IMR-90 (cell line): ENCODE measurements around the gene CASP7. TPM values are rescaled to one million over a fixed set of nuclear protein-coding genes. Genes with fewer than 3 reads are reported as not detected.

Source experiments
- ATAC-seq: fragments of 200-7000 bp; cut with Tn5 transposase; 2 replicates; pipeline ENCODE4 v1.9.1; 2020; ENCODE audit warnings: low read depth, mild to moderate bottlenecking, moderate library complexity
- BruUV-seq: library from RNA; stranded (reverse); fragments of 400-500 nt; replicated peaks from 2 replicates; lab custom pipeline; 2021; lab: Mats Ljungman, UMichigan
- CTCF ChIA-PET: fragments of 300-600 bp; formaldehyde crosslinking; extraction: SDS; loops from one replicate; lab custom pipeline; 2021; ENCODE audit warnings: antibody characterized with exemption; lab: Yijun Ruan, JAX
- POLR2A ChIA-PET: fragments of 300-600 bp; sonication (Branson Sonifier 250); formaldehyde crosslinking; loops from one replicate; lab custom pipeline; 2022; ENCODE audit warnings: antibody characterized with exemption; ENCODE audit not compliant: unreplicated experiment; lab: Charles Lee
- DNase-seq: peaks from one replicate; pipeline ENCODE4 v3.0.0; 2013
- H2AFZ ChIP-seq: replicated peaks from 2 replicates; pipeline ENCODE3; 2013; ENCODE audit warnings: low read length, mild to moderate bottlenecking; ENCODE audit not compliant: poor library complexity
- H2AK5ac ChIP-seq: 2 replicates; pipeline ENCODE4 v1.6.1; 2013; ENCODE audit warnings: low read depth, low read length, inconsistent platforms
- H2AK9ac ChIP-seq: replicated peaks from 2 replicates; pipeline ENCODE3; 2013; ENCODE audit warnings: mild to moderate bottlenecking, low read depth, low read length, moderate library complexity; ENCODE audit not compliant: poor library complexity
- H2BK120ac ChIP-seq: 2 replicates; pipeline ENCODE4 v1.6.1; 2013; ENCODE audit warnings: low read depth, low read length, inconsistent platforms
- H2BK15ac ChIP-seq: 3 replicates; pipeline ENCODE4 v1.6.1; 2013; ENCODE audit warnings: low read depth, low read length, inconsistent platforms
- H2BK20ac ChIP-seq: 2 replicates; pipeline ENCODE4 v1.6.1; 2013; ENCODE audit warnings: low read depth, mild to moderate bottlenecking, inconsistent platforms, low read length, moderate library complexity
- H2BK5ac ChIP-seq: 2 replicates; pipeline ENCODE4 v1.6.1; 2013; ENCODE audit warnings: mild to moderate bottlenecking, low read depth, low read length, inconsistent platforms; ENCODE audit not compliant: poor library complexity, severe bottlenecking
- H3K14ac ChIP-seq: replicated peaks from 2 replicates; pipeline ENCODE4 v1.6.1; 2013; ENCODE audit warnings: low read depth, low read length, inconsistent platforms
- H3K18ac ChIP-seq: 2 replicates; pipeline ENCODE4 v1.6.1; 2013; ENCODE audit warnings: low read depth, low read length, control low read depth
- H3K23ac ChIP-seq: 2 replicates; pipeline ENCODE4 v1.6.1; 2013; ENCODE audit warnings: low read depth, low read length, inconsistent platforms
- H3K27ac ChIP-seq: 2 replicates; pipeline ENCODE4 v1.5.1; 2013; ENCODE audit warnings: mild to moderate bottlenecking, control low read depth, low read length; ENCODE audit not compliant: insufficient read depth
- H3K27me3 ChIP-seq: 2 replicates; pipeline ENCODE4 v1.6.1; 2013; ENCODE audit warnings: low read length; ENCODE audit not compliant: control insufficient read depth, insufficient read depth
- H3K36me3 ChIP-seq: 2 replicates; pipeline ENCODE4 v1.6.1; 2013; ENCODE audit warnings: low read length, mixed read lengths; ENCODE audit not compliant: control insufficient read depth, insufficient read depth
- H3K4ac ChIP-seq: 2 replicates; pipeline ENCODE4 v1.6.1; 2013; ENCODE audit warnings: low read depth, low read length, inconsistent platforms
- H3K4me1 ChIP-seq: 2 replicates; pipeline ENCODE4 v1.6.1; 2013; ENCODE audit warnings: low read length, mixed read lengths; ENCODE audit not compliant: control insufficient read depth, insufficient read depth
- H3K4me2 ChIP-seq: 2 replicates; pipeline ENCODE4 v1.6.1; 2013; ENCODE audit warnings: low read depth, mild to moderate bottlenecking, control low read depth, low read length, moderate library complexity
- H3K4me3 ChIP-seq: 2 replicates; pipeline ENCODE4 v1.5.1; 2013; ENCODE audit warnings: low read depth, mild to moderate bottlenecking, control low read depth, low read length, moderate library complexity; ENCODE audit not compliant: insufficient read depth
- H3K56ac ChIP-seq: 2 replicates; pipeline ENCODE4 v1.6.1; 2013; ENCODE audit warnings: low read length, inconsistent platforms; ENCODE audit not compliant: insufficient read depth; ENCODE audit errors: extremely low read depth
- H3K79me1 ChIP-seq, 2 experiments: 2 replicates each; pipeline ENCODE4 v1.6.1; 2013; ENCODE audit warnings: low read length in 2 of 2, inconsistent platforms in 1 of 2, low read depth in 1 of 2
- H3K9ac ChIP-seq: 2 replicates; pipeline ENCODE4 v1.6.1; 2013; ENCODE audit warnings: low read depth, low read length, control low read depth
- H3K9me1 ChIP-seq: 2 replicates; pipeline ENCODE4 v1.6.1; 2013; ENCODE audit warnings: low read length, inconsistent platforms; ENCODE audit not compliant: insufficient read depth
- H3K9me3 ChIP-seq: 2 replicates; pipeline ENCODE4 v1.6.1; 2013; ENCODE audit warnings: low read length; ENCODE audit not compliant: control insufficient read depth, insufficient read depth
- H4K20me1 ChIP-seq: 2 replicates; pipeline ENCODE4 v1.6.1; 2013; ENCODE audit warnings: low read length, inconsistent platforms; ENCODE audit not compliant: insufficient read depth
- H4K5ac ChIP-seq: 2 replicates; pipeline ENCODE4 v1.6.1; 2013; ENCODE audit warnings: mild to moderate bottlenecking, low read depth, low read length, control low read depth
- H4K8ac ChIP-seq, 2 experiments: 2 replicates each; pipeline ENCODE4 v1.6.1; 2013; ENCODE audit warnings: low read depth in 2 of 2, low read length in 2 of 2, control low read depth in 1 of 2, inconsistent platforms in 1 of 2
- H4K91ac ChIP-seq: 2 replicates; pipeline ENCODE4 v1.6.1; 2013; ENCODE audit warnings: low read depth, low read length, inconsistent platforms; ENCODE audit not compliant: insufficient read depth
- CTCF ChIP-seq: conservative IDR thresholded peaks from 2 replicates; pipeline ENCODE4 v1.5.1; 2012; ENCODE audit warnings: mild to moderate bottlenecking, low read depth, low read length, improper control_type of control experiment
- FOS ChIP-seq: fragments of 150-350 bp; IDR thresholded peaks from 2 replicates; pipeline ENCODE4 v1.6.1; 2016; ENCODE audit warnings: low read depth, low read length
- MAFK ChIP-seq: IDR thresholded peaks from 2 replicates; pipeline ENCODE4 v1.6.1; 2012; ENCODE audit warnings: low read depth, low read length, improper control_type of control experiment
- MAZ ChIP-seq: IDR thresholded peaks from 2 replicates; pipeline ENCODE4 v1.6.1; 2012; ENCODE audit warnings: low read depth, mild to moderate bottlenecking, low read length, improper control_type of control experiment, moderate library complexity, borderline replicate concordance
- MXI1 ChIP-seq: IDR thresholded peaks from 2 replicates; pipeline ENCODE4 v1.6.1; 2012; ENCODE audit warnings: low read depth, mild to moderate bottlenecking, low read length, moderate library complexity, borderline replicate concordance
- POLR2A ChIP-seq: IDR thresholded peaks from 2 replicates; pipeline ENCODE4 v1.6.1; 2012; ENCODE audit warnings: mild to moderate bottlenecking, low read depth, low read length
- RAD21 ChIP-seq: IDR thresholded peaks from 2 replicates; pipeline ENCODE4 v1.6.1; 2012; ENCODE audit warnings: low read length, improper control_type of control experiment
- RCOR1 ChIP-seq: IDR thresholded peaks from 2 replicates; pipeline ENCODE4 v1.6.1; 2012; ENCODE audit warnings: mild to moderate bottlenecking, low read length, improper control_type of control experiment; ENCODE audit not compliant: insufficient replicate concordance
- RFX5 ChIP-seq: IDR thresholded peaks from 2 replicates; pipeline ENCODE4 v1.8.0; 2012; ENCODE audit warnings: low read depth, mild to moderate bottlenecking, low read length, moderate library complexity
- SMC3 ChIP-seq: fragments of 150-350 bp; IDR thresholded peaks from 2 replicates; pipeline ENCODE4 v1.6.1; 2016; ENCODE audit warnings: low read depth, mild to moderate bottlenecking, antibody characterized with exemption, low read length, moderate library complexity
- USF2 ChIP-seq: fragments of 150-350 bp; IDR thresholded peaks from 2 replicates; pipeline ENCODE4 v1.6.1; 2017; ENCODE audit warnings: mild to moderate bottlenecking, antibody characterized with exemption, low read length, low read depth
- WGBS, 2 experiments: methylation state at CpG; one replicate each; pipeline versions ENCODE4 v1.1.5 to v1.1.7; 2013; ENCODE audit warnings: missing lambda C conversion rate in 2 of 2; ENCODE audit not compliant: insufficient read length in 1 of 2; ENCODE audit errors: extremely low coverage in 2 of 2; 5-methylcytosine and 5-hydroxymethylcytosine counted together
- dilution Hi-C: fragments of 300-500 bp; cut with HindIII; formaldehyde crosslinking; loops from one replicate; pipeline ENCODE4 v1.14.3; 2018; ENCODE audit warnings: low sequenced_read_pairs; ENCODE audit not compliant: unreplicated experiment
- in situ Hi-C: fragments of 300-500 bp; cut with MboI; formaldehyde crosslinking; loops from 3 replicates; pipeline ENCODE4 v1.14.3; 2019; ENCODE audit warnings: low sequenced_read_pairs, inconsistent platforms, mixed read lengths
- intact Hi-C: fragments of 100-400 bp; cut with micrococcal nuclease; formaldehyde crosslinking; loops from 2 replicates; pipeline ENCODE4 v1.10.0; 2022
- polyA plus RNA-seq, 3 experiments: library from polyadenylated mRNA; depleted of rRNA; stranded (reverse); fragments of >200 nt; gene quantifications; 2 replicates each; pipeline ENCODE4 v1.2.3, GENCODE V29; 2012; ENCODE audit warnings: low replicate concordance in 1 of 3
- total RNA-seq: library from RNA; depleted of rRNA; stranded (reverse); fragments of >200 nt; gene quantifications from 2 replicates; pipeline ENCODE4 v1.2.3, GENCODE V29; 2012

The CASP7 gene
- total and polyA plus RNA-seq, 2 of the 4 experiments (the other 2 are of a cell fraction), result 15.1 to 16.7 TPM

GRCh38 chr10:113770346-113770745 lies 90.6 kb downstream of the CASP7 start:
- in situ Hi-C loops, result no loop called here
- H3K4me3 ChIP-seq, result no peak overlapping the region
- no peak overlapping the region for H2BK15ac ChIP-seq
- no peak overlapping the region for H3K27ac ChIP-seq
- no CpG with 5 or more reads among the region's 4 CpGs for WGBS, 2 experiments
- H2BK120ac ChIP-seq, result no peak overlapping the region
- ATAC-seq (no peak), DNase-seq (no peak)
- H3K9me3 ChIP-seq, result no peaks in the 10 kb centered on the region
- no peak overlapping the region for H2AFZ ChIP-seq
- dilution Hi-C loops, result no loop called here
- ChIA-PET CTCF (no interaction called here), POLR2A (no interaction called here)
- H2AK5ac ChIP-seq, result no peak overlapping the region
- no peak overlapping the region for H3K23ac ChIP-seq
- H2BK20ac ChIP-seq, result no peak overlapping the region
- no peak overlapping the region for H3K9ac ChIP-seq
- BruUV-seq, result no TSS peak
- H2BK5ac ChIP-seq, result no peak overlapping the region
- H4K91ac ChIP-seq, result no peak overlapping the region
- H4K8ac ChIP-seq, result no peak overlapping the region
- H3K79me1 ChIP-seq, result no peaks in the 10 kb centered on the region
- no peaks in the 10 kb centered on the region for H4K20me1 ChIP-seq
- H3K9me1 ChIP-seq, result no peaks in the 10 kb centered on the region
- H3K4me1 ChIP-seq, result no peaks in the 10 kb centered on the region
- peaks cover 11% of the 10 kb centered on the region for H3K27me3 ChIP-seq
- no peak overlapping the region for H3K4ac ChIP-seq
- TF ChIP-seq MAZ, result no peak
- no peak for TF ChIP-seq MXI1
- no peak for TF ChIP-seq USF2
- TF ChIP-seq RAD21, result no peak
- no peak for TF ChIP-seq SMC3
- no peak for TF ChIP-seq MAFK
- TF ChIP-seq CTCF, result no peak
- TF ChIP-seq POLR2A, result no peak
- TF ChIP-seq RCOR1, result no peak
- TF ChIP-seq FOS, result no peak
- no peak for TF ChIP-seq RFX5
- H3K14ac ChIP-seq, result no peak overlapping the region
- H3K18ac ChIP-seq, result no peak overlapping the region
- no peaks in the 10 kb centered on the region for H3K36me3 ChIP-seq
- no peak overlapping the region for H3K4me2 ChIP-seq
- H2AK9ac ChIP-seq, result no peak overlapping the region
- no peak overlapping the region for H3K56ac ChIP-seq
- H4K5ac ChIP-seq, result no peak overlapping the region
- intact Hi-C loops, result no loop called here
